ENCODE results near the gene FBXW2.
"Not testable (repeated sequence)": the region's sequence is repeated elsewhere in the genome, so short reads cannot be mapped to it uniquely, and the experiment has no call there.

Gene FBXW2

GRCh38 chr9:120792898-120793765 lies at the start of gene FBXW2:
Gene FBXW2, minus strand, starts transcription at chr9:120793416. Its CDS starts 5,158 bp downstream, at chr9:120788258.
- in situ Hi-C loops (cut with MboI; ENCODE audit: low sequenced_read_pairs) = no loop called here

DNA sequence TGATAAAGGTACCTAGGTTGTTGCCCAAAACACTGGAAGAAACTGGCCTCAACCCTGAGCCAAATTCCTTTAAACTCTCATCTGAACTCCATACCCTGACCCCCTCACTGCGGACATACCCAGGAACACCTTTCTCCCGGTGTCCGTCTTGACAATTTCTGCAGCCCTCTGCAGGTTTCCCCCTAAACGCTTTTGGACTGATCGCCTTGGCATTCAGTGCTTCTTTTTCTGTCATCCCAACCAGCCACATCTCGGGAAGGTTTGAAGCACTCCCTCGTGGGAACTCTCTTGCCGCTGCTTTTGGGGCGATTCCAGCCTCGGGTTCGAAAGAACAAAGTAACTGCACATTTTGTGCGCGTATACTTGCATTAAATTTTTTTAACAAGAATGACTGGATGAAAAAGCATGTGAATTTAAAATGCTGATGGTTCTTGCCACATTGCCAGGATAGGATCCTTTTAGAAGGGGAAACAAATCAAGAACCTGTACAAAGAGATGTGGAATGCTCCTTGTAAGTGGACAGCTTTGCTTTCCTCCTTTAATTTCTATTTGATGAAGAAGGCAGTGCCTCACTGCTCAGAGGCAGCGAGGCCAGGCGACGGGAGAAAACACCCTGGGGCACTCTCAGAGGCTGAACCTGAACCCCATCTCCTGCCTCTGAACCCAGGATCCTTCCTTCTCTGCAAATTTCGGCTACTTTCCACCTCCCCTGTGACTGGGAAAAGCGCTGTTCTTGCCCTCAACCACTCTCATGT lies 48.9 kb upstream of the FBXW2 start:
- in situ Hi-C loops (cut with MboI; ENCODE audit: low sequenced_read_pairs) = no loop called here

DNA sequence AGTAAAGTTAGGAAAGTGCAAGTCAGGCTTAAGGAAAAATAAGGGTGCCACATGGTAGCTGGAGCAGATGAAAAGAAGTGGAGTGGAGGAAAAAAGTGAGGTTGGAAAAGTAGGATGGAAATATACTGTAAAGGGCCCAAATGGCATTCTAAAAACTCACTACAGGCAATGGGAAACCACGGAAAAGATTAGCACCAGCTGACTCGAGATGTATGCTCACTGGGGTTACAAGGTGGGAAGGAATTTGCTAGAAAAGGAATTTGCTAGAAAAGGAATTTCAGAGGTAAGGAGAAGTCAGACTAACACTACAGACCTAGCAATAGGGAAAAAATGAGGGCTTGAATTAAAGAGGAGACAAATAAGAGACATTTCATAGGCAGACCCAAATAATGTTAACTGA lies 45.9 kb upstream of the FBXW2 start:
- in situ Hi-C loops (cut with MboI; ENCODE audit: low sequenced_read_pairs) = no loop called here

GRCh38 chr9:120837921-120838320 lies 44.7 kb upstream of the FBXW2 start:
- in situ Hi-C loops (cut with MboI; ENCODE audit: low sequenced_read_pairs) = no loop called here

GRCh38 chr9:120833325-120833724 lies 40.1 kb upstream of the FBXW2 start:
- in situ Hi-C loops (cut with MboI; ENCODE audit: low sequenced_read_pairs) = no loop called here

GRCh38 chr9:120832807-120833206 lies 39.6 kb upstream of the FBXW2 start:
- in situ Hi-C loops (cut with MboI; ENCODE audit: low sequenced_read_pairs) = no loop called here

DNA sequence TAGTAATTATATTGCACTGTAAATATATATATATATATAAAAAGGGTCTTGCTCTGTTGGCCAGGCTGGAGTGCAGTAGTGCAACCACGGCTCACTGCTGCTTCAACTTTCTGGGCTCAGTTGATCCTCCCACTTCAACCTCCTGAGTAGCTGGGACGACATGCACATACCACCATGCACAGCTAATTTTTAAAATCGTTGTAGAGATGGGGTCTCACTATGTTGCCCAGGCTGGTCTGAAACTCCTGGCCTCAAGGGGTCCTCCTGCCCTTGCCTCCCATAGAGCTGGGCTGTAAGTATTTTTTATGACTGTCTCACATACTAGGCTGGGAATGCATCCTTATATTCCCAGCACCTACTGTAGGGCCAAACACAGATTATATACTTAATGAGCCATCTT lies 37.6 kb upstream of the FBXW2 start:
- in situ Hi-C loops (cut with MboI; ENCODE audit: low sequenced_read_pairs) = no loop called here

GRCh38 chr9:120830151-120830550 lies 36.9 kb upstream of the FBXW2 start:
- in situ Hi-C loops (cut with MboI; ENCODE audit: low sequenced_read_pairs) = no loop called here

DNA sequence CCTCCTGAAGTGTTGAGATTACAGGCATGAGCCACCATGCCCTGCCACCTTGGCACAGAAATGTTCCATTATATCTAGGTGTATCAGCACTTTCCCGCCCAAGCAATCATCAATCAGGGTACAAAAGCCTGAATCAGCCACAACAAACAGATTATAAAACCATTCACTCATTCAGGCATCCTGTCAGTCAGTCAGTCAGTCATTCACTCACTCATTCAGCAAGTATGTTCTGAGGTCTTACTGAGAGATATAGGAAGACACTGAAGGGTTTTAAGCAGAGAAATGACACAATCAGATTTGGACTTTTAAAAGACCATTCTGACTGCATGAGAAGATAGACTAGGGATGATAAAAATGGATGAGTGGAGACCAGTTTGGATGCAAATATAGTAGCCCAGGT lies 36.4 kb upstream of the FBXW2 start:
- in situ Hi-C loops (cut with MboI; ENCODE audit: low sequenced_read_pairs) = no loop called here

DNA sequence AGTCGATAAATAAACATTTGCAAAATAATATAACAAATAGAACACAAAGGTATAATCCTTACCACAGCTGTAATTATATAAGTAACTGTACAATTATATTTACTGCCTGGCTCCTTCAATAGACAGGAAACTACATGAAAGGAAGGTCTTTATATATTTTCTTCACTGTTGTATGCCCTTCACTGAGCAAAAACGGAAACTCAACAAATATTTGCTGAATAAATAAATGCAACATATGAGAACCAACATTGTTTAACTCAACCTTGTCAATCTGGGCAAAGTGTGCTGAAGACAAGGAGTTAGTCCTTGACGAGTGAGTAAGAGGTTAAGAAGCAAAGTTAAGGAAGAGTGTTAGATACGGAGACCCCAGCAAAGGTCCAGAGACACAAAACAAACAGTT lies 26.9 kb upstream of the FBXW2 start:
- in situ Hi-C loops (cut with MboI; ENCODE audit: low sequenced_read_pairs) = no loop called here

DNA sequence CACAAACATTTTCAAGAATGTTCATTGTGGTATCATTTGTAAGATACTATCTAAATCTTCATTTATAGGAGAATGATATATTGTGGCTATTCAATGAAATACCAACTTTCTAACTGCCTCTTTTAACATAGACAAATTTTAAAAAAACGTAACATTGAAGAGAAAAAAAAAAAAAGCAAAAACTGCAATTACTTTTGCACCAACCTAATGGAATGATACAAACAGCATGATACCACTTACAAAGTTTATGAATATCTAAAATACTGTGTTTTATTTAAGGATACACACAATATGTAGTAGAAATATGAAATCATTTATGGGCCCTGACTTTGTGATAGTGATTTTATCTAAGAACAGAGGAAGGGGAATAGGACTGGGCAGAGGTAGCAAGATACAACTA lies 25.4 kb upstream of the FBXW2 start:
- in situ Hi-C loops (cut with MboI; ENCODE audit: low sequenced_read_pairs) = no loop called here

DNA sequence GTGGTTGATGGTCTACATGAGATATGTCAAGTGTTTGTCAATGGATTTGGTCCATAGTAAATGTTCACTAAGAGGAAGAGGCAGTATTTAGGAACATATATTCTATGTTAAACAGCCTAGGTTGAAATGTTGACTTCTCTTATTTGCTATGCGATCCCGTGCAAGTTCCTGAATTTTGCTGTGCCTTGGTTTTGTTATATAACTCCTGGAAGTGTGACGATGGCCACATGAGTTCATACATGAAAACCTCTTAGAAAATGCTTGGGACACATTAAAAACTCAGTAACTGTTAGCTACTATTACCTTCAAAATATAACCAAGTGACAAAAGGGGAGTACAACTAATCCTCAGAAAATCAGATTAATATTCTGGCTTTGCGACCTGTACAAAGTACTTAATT lies 21.9 kb upstream of the FBXW2 start:
- in situ Hi-C loops (cut with MboI; ENCODE audit: low sequenced_read_pairs) = no loop called here

DNA sequence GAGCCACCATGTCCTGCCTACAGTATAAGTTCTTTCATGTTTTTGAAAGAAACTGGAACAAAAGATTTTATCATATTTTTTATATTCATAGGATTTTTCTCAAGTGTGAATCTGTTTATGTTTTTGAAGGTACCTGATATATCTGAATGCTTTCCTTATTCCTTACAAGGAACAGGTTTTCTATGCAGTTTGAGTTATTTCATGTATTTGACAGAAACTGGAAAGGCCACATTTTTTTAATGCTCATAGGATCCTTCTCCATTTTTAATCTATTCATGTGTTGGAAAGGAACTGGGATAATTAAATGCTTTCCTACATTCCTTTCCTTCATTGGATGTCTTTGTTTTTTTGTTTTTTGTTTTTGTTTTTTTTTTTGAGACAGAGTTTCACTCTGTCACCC lies 15.7 kb upstream of the FBXW2 start:
- in situ Hi-C loops (cut with MboI; ENCODE audit: low sequenced_read_pairs) = no loop called here

- in situ Hi-C loops (cut with MboI; ENCODE audit: low sequenced_read_pairs) = no loop called here
Measured at GRCh38 chr9:120807607-120808379, 14.6 kb upstream of the FBXW2 start.

GRCh38 chr9:120804784-120805363 lies 11.7 kb upstream of the FBXW2 start:
- in situ Hi-C loops (cut with MboI; ENCODE audit: low sequenced_read_pairs) = not testable (repeated sequence)

- in situ Hi-C loops (cut with MboI; ENCODE audit: low sequenced_read_pairs) = no loop called here
Measured at GRCh38 chr9:120801441-120801840, 8.2 kb upstream of the FBXW2 start.

- in situ Hi-C loops (cut with MboI; ENCODE audit: low sequenced_read_pairs) = no loop called here
Measured at GRCh38 chr9:120791161-120791560, 2.1 kb downstream of the FBXW2 start.

GRCh38 chr9:120787933-120788332 lies 5.3 kb downstream of the FBXW2 start:
- in situ Hi-C loops (cut with MboI; ENCODE audit: low sequenced_read_pairs) = no loop called here

GRCh38 chr9:120783602-120784047 lies 9.6 kb downstream of the FBXW2 start:
- in situ Hi-C loops (cut with MboI; ENCODE audit: low sequenced_read_pairs) = no loop called here

DNA sequence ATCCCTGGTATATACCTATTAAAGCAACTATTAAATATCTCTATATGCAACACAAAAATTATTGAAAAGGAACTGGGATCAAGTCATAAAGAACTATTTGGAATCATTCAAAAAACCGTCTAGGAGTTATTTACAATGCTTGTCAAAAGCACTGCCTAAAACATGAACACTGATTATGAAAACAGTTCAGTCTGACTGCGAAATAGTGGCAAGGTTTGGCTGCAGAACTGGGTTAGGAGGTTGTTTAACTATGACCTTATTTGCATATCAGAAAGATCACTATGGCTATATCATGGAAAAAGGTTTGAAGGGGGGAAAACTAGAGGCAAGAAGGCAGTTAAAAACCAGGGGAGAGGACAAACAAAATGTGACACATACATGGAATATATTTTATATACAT lies 12.0 kb downstream of the FBXW2 start:
- in situ Hi-C loops (cut with MboI; ENCODE audit: low sequenced_read_pairs) = no loop called here

- in situ Hi-C loops (cut with MboI; ENCODE audit: low sequenced_read_pairs) = no loop called here
Measured at GRCh38 chr9:120780367-120780766, 12.8 kb downstream of the FBXW2 start.
